Left lung (tissue), 10 donors: ENCODE data around the gene LRRC32. TPM values are rescaled to one million over a fixed set of nuclear protein-coding genes. Genes with fewer than 3 reads are reported as not detected.

Experiments
- ATAC-seq: fragments of 200-7000 bp; cut with Tn5 transposase; one replicate; pipeline ENCODE4 v1.9.1; 2020; ENCODE audit warnings: moderate library complexity
- DNase-seq, 4 donors: peaks; one replicate each; pipeline ENCODE4 v3.0.0-alpha.2; 2013 to 2020
- H3K27ac ChIP-seq, 2 donors: fragments of 200-600 bp; sonication (generic) in 1 of 2; one replicate each; pipeline versions ENCODE4 v1.5.0 to v1.8.0; 2020 to 2021
- H3K27me3 ChIP-seq, 2 donors: fragments of 200-600 bp; sonication (generic) in 1 of 2; one replicate each; pipeline versions ENCODE4 v1.5.0 to v1.8.0; 2020 to 2021
- H3K36me3 ChIP-seq, 2 donors: fragments of 200-600 bp; sonication (generic) in 1 of 2; one replicate each; pipeline versions ENCODE4 v1.5.0 to v1.8.0; 2020 to 2021
- H3K4me1 ChIP-seq, 2 donors: fragments of 200-600 bp; one replicate each; pipeline ENCODE4 v1.8.0; 2021
- H3K4me3 ChIP-seq, 2 donors: fragments of 200-600 bp; sonication (generic) in 1 of 2; one replicate each; pipeline versions ENCODE4 v1.5.0 to v1.8.0; 2020 to 2021; ENCODE audit warnings: mild to moderate bottlenecking in 1 of 2
- H3K9me3 ChIP-seq, 2 donors: fragments of 200-600 bp; sonication (generic) in 1 of 2; one replicate each; pipeline versions ENCODE4 v1.5.0 to v1.8.0; 2020 to 2021
- intact Hi-C, 2 donors: fragments of 100-400 bp; cut with DNase I; formaldehyde crosslinking; loops; one replicate each; pipeline versions ENCODE4 v1.11.2 to v1.14.2; 2022
- polyA plus RNA-seq, 6 donors: library from polyadenylated mRNA; unstranded; fragments of 120-200 nt; gene quantifications; one replicate each; pipeline ENCODE4 v1.2.1, GENCODE V29; 2013; ENCODE audit not compliant: insufficient read length in 6 of 6
- total RNA-seq, 2 donors: library from RNA; stranded (reverse); fragmentation: NEBNext Ultra II Directional; extraction: Animal tissue kit (Norgen Biotek cat#: 25700); gene quantifications; one replicate each; pipeline ENCODE4 v1.2.1, GENCODE V29; 2021
- TF ChIP-seq, protein P1 (sequence below), 2 donors: fragments of 200-600 bp; sonication (generic) in 1 of 2; IDR thresholded peaks; one replicate each; pipeline versions ENCODE4 v1.5.0 to v1.8.0; 2021; ENCODE audit warnings: antibody characterized with exemption in 2 of 2
- donor health status: DM: no; HTN: yes; CAD: no.
- donor health status: DM: no; HTN: no; CAD: no.

The LRRC32 gene
- total and polyA plus RNA-seq, 8 donors = 38.7 to 66.8 (median 45.0) TPM

DNA sequence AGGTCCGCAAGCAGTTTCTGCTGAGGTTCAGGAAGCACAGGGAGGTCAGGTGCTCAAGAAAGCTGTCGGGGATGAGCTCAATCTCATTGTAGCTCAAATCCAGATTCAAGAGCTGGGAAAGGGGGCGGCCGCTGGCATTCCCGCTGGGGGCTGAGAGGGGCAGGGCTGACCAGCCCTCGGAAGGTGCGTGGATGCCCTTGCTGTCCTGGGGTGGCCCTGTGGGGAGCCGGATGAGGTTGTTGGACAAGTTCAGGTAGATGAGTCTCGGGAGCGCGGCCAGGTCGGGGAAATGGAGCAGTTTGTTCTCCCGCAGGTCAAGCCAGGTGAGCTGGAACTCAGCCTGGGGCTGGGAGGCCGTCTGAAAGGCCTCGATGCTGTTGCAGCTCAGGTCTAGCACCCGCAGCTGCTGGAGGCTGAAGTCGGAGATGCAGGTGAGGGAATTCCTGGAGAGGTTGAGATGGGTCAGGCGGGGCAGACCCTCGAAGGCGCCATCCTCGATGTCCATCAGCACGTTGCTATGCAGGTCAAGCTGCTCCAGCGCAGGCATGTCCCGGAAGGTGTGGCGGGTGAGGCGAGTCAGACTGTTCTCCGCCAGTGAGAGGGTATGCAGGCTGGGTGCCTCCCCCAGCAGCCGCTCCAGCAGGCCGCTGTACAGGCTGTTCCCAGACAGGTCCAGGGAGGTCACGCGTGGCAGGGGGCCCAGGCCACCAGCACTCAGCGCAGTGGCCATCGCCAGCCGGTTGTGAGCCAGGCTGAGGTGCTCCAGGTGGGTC lies 9.8 kb downstream of the LRRC32 start:
- peak in 1 of 4 donors; percentile 30 for DNase-seq
- H3K4me1 ChIP-seq = peaks cover 0 to 42% of the 10 kb centered on the region in 2 donors
- intact Hi-C loops = no loop called here
- H3K27me3 ChIP-seq = no peaks in the 10 kb centered on the region
- no peak overlapping the region for H3K27ac ChIP-seq
- H3K4me3 ChIP-seq = no peak overlapping the region
- H3K36me3 ChIP-seq = peaks cover 0 to 33% of the 10 kb centered on the region in 2 donors
- H3K9me3 ChIP-seq = no peaks in the 10 kb centered on the region
- no peak for ATAC-seq
- TF ChIP-seq, protein P1, sequence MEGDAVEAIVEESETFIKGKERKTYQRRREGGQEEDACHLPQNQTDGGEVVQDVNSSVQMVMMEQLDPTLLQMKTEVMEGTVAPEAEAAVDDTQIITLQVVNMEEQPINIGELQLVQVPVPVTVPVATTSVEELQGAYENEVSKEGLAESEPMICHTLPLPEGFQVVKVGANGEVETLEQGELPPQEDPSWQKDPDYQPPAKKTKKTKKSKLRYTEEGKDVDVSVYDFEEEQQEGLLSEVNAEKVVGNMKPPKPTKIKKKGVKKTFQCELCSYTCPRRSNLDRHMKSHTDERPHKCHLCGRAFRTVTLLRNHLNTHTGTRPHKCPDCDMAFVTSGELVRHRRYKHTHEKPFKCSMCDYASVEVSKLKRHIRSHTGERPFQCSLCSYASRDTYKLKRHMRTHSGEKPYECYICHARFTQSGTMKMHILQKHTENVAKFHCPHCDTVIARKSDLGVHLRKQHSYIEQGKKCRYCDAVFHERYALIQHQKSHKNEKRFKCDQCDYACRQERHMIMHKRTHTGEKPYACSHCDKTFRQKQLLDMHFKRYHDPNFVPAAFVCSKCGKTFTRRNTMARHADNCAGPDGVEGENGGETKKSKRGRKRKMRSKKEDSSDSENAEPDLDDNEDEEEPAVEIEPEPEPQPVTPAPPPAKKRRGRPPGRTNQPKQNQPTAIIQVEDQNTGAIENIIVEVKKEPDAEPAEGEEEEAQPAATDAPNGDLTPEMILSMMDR (IDR thresholded peaks at IDR 0.05) = no peak

DNA sequence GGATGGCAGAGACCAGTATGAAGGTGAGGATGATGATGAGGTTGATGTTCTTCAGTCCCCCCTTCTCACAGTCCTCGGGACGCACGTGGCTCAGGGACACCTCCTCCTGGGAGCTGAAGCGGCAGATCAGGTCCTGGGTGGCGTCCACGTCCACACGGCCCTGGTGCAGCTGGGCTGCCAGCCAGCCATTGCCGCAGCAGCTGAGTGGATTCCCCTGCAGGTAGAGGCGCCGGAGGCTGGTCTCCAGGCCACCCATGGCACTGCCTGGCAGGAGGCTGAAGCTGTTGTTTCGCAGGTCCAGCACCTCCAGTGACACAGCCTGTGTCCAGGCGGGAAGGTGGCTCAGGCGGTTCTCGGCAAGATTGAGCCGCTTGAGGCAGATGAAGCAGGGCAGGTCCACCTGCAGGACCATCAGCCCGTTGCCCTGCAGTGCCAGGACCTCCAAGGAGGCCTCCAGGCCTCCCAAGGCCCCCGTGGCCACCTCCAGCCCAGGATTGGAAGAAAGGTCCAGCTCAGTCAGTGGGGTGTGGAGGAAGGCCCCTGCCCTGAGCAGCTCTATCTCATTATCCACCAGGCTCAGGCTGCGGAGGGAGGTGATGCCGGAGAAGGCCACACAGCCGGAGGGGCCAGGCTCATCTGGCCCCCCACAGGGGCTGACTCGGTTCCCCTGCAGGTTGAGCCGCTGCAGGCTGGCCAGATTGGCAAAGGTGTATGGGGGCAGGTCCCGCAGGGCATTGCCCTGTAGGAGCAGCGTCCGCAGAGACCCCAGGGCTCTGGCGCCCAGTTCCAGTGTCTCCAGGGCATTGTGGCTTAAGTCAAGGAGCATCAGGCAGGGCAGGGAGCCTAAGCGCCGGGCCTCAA lies 10.6 kb downstream of the LRRC32 start:
- peak in 1 of 4 donors; percentile 28 for DNase-seq
- TF ChIP-seq, protein P1 (IDR thresholded peaks at IDR 0.05) = no peak
- no peaks in the 10 kb centered on the region for H3K9me3 ChIP-seq
- no peak overlapping the region for H3K27ac ChIP-seq
- intact Hi-C loops = no loop called here
- no peak overlapping the region for H3K4me3 ChIP-seq
- no peak for ATAC-seq
- no peaks in the 10 kb centered on the region for H3K27me3 ChIP-seq
- H3K36me3 ChIP-seq = peaks cover 0 to 33% of the 10 kb centered on the region in 2 donors
- H3K4me1 ChIP-seq = peaks cover 2 to 42% of the 10 kb centered on the region in 2 donors

DNA sequence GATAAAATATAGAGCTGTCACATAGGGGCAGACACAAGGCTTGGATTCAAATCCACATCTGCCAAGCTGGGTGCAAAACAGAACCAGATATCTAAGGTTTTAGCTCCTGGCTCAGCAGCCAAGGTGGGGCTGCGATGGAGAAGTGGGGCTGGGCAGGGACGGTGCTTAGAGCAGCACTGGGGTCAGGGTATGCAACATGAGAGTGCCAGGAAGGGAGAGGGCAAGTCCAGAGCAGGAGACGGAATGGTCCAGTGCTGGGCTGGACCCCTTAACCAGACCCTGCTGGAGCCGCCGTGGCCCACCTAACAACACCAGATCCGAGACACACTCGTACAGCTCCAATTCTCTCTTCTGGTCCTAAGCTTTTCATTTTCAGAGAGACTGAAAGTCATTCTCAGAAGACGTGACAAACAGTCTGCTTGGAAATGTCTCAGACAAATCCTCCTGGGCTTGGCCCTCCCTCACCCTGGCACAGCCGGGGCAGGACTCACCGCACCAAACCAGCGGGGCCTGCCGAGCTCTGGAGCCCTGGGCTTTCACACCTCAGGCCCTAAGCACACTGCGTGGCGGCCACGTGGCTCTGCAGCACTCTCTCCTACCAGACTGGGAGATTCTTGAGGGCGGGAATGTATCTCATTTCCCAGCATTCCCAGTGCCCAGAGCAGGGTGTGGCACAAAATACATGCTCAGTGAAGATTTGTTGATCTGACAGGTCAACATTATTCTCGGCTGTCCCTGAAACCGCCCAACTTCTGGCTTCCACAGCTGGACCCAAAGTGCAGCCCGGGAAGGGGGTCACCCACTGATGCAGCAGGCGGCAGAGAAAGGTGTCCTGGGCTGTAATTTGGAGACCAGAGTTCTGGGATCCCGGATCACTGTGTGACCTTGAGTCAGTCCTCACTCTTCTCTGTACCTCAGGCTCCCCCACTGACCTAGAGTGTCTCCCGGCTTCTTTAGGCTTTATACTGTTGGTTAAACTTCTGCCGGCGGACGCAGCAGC lies 11.6 kb downstream of the LRRC32 start:
- intact Hi-C loops = no loop called here

DNA sequence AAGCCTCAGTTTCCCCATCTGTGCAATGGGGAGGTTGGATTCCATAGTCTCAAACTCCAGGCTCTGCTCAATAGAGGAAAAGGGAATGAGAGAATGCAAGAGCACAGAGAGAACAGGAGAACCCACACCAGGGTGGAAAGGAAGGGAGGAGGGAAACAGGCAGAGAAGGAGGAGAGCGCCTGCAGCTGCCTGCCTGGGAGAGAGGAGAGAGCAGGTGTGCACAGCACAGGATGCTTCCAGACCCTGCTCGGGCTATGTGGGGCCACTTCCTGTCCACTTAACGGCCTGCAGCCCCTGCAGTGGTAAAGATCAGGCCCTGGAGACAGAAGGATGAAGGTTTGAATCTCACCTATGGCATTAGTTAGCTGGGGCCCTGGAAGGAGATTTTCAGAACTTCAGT lies 12.3 kb downstream of the LRRC32 start:
- ATAC-seq (no peak), DNase-seq (peak in 1 of 4 donors; percentile 14)
- H3K4me1 ChIP-seq = peaks cover 5 to 28% of the 10 kb centered on the region in 2 donors
- intact Hi-C loops = no loop called here
- TF ChIP-seq, protein P1 (IDR thresholded peaks at IDR 0.05) = no peak
- H3K27me3 ChIP-seq = no peaks in the 10 kb centered on the region
- H3K4me3 ChIP-seq = no peak overlapping the region
- H3K9me3 ChIP-seq = no peaks in the 10 kb centered on the region
- H3K27ac ChIP-seq = no peak overlapping the region
- peaks cover 0 to 24% of the 10 kb centered on the region in 2 donors for H3K36me3 ChIP-seq

More for the DNA sequence above, 11.6 kb downstream of the LRRC32 start:
- peak in 1 of 4 donors; percentile 26 for DNase-seq
- Histone ChIP-seq H3K36me3 (peaks cover 0 to 32% of the 10 kb centered on the region in 2 donors), H3K27ac (no peak overlapping the region), H3K9me3 (no peaks in the 10 kb centered on the region), H3K4me1 (peaks cover 5 to 34% of the 10 kb centered on the region in 2 donors), H3K27me3 (no peaks in the 10 kb centered on the region), H3K4me3 (no peak overlapping the region)
- no peak for ATAC-seq
- TF ChIP-seq, protein P1 (IDR thresholded peaks at IDR 0.05) = no peak
